Vagina (tissue), 1 donor: Measurements from ENCODE around the gene SPART. TPM values are rescaled to one million over a fixed set of nuclear protein-coding genes. Genes with fewer than 3 reads are reported as not detected.

ENCODE experiments used
- small RNA-seq: library from RNA; depleted of rRNA; stranded (forward); fragments of <200 nt; gene quantifications from one replicate; pipeline ENCODE3, GENCODE V24; 2016
- total RNA-seq: library from RNA; depleted of rRNA; stranded (reverse); fragments of >200 nt; gene quantifications from one replicate; pipeline ENCODE4 v1.2.3, GENCODE V29; 2016

SPART gene
- total RNA-seq, 1 donor from 2014 or later: 63.8 TPM

Small RNAs within 50 kb of the gene (small RNA-seq; reads per million reads assigned to genes)
- gene RNU6-71P: not detected

Other genes starting within 250 kb of the SPART start
- gene DCLK1, start 215.0 kb downstream of the SPART start, total RNA-seq: 36.1 TPM
- gene SOHLH2, start 131.8 kb downstream of the SPART start, total RNA-seq: not detected
- not detected for gene CCDC169, start 48.6 kb downstream of the SPART start, total RNA-seq
- gene CCNA1, start 86.1 kb upstream of the SPART start, total RNA-seq: not detected